ENCODE measurements around the gene DCAF8. TPM values are rescaled to one million over a fixed set of nuclear protein-coding genes. Genes with fewer than 3 reads are reported as not detected.

The DCAF8 gene
- total RNA-seq, 1 experiment from 2014 or later = 89.7 TPM

GRCh38 chr1:160207771-160208556 lies 54.4 kb downstream of the DCAF8 start:
- peaks cover 56% of the 10 kb centered on the region for H3K4me1 ChIP-seq (ENCODE audit: low read length)
- peak overlapping the region; percentile 16 for H3K4me2 ChIP-seq (ENCODE audit: low read depth, low read length, poor library complexity, severe bottlenecking)
- H3K27me3 ChIP-seq (ENCODE audit: low read length) = no peaks in the 10 kb centered on the region
- H3K9ac ChIP-seq (ENCODE audit: low read length) = no peak overlapping the region
- H3K4me3 ChIP-seq (ENCODE audit: low read length) = no peak overlapping the region
- H3K79me2 ChIP-seq (ENCODE audit: low read length) = peaks cover 48% of the 10 kb centered on the region
- peaks cover 35% of the 10 kb centered on the region; the same call in 1 of the 2 replicates for H3K36me3 ChIP-seq (ENCODE audit: insufficient read depth, low read length)
- H3K9me3 ChIP-seq (ENCODE audit: low read length) = no peaks in the 10 kb centered on the region
- peak overlapping the region; percentile 95 for H3K27ac ChIP-seq (ENCODE audit: low read length)
- H4K20me1 ChIP-seq (ENCODE audit: insufficient read depth, low read depth, low read length) = peaks cover 6% of the 10 kb centered on the region; the same call in 1 of the 2 replicates
- no peak for DNase-seq
- H3K9me2 ChIP-seq (replicated peaks; ENCODE audit: insufficient read depth, low read length) = no peaks in the 10 kb centered on the region
- no peak overlapping the region for H2AFZ ChIP-seq (ENCODE audit: low read length)

DNA sequence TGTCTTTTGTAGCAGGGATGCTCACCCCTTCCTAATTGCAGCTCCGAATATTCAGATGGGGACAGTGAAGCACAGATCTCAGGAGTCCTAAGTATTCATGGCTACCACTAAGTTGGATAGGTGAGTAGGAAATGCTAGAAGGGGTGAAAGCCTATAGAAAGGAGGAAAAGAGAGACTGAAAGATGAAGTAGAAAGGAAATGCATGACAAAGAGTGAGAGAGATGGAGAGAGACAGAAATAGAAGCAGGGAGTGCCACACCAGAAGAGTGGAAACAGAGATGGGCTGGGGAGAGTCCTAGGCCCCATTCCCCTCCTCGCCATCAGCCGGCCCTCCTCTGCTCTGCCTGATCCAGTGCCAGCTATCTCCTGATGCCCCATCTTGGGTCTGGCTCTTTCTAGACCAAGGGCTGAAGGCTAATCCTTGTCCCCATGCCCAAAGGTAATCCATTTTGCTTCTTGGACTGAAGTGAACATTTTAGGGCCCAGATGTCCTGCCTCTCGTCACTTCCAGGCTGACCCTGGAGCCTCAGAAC lies 55.2 kb downstream of the DCAF8 start:
- H3K9ac ChIP-seq (ENCODE audit: low read length) = peak overlapping the region; percentile 100; the same call in 1 of the 2 replicates
- H3K9me3 ChIP-seq (ENCODE audit: low read length) = no peaks in the 10 kb centered on the region
- no peaks in the 10 kb centered on the region for H3K27me3 ChIP-seq (ENCODE audit: low read length)
- H3K79me2 ChIP-seq (ENCODE audit: low read length) = peaks cover 48% of the 10 kb centered on the region
- peak overlapping the region; percentile 95 for H3K27ac ChIP-seq (ENCODE audit: low read length)
- peak overlapping the region; percentile 99; the same call in 1 of the 2 replicates for H3K4me3 ChIP-seq (ENCODE audit: low read length)
- no peak for DNase-seq
- H4K20me1 ChIP-seq (ENCODE audit: insufficient read depth, low read depth, low read length) = peaks cover 6% of the 10 kb centered on the region; the same call in 1 of the 2 replicates
- H3K4me2 ChIP-seq (ENCODE audit: low read depth, low read length, poor library complexity, severe bottlenecking) = peak overlapping the region; percentile 90
- peaks cover 63% of the 10 kb centered on the region for H3K4me1 ChIP-seq (ENCODE audit: low read length)
- H3K9me2 ChIP-seq (replicated peaks; ENCODE audit: insufficient read depth, low read length) = no peaks in the 10 kb centered on the region
- no peak overlapping the region for H2AFZ ChIP-seq (ENCODE audit: low read length)
- H3K36me3 ChIP-seq (ENCODE audit: insufficient read depth, low read length) = peaks cover 28% of the 10 kb centered on the region; the same call in 1 of the 2 replicates

GRCh38 chr1:160206421-160207117 lies 55.8 kb downstream of the DCAF8 start:
- Histone ChIP-seq H3K36me3 (ENCODE audit: insufficient read depth, low read length) (peaks cover 21% of the 10 kb centered on the region; the same call in 1 of the 2 replicates), H3K4me1 (ENCODE audit: low read length) (peaks cover 69% of the 10 kb centered on the region), H3K4me3 (ENCODE audit: low read length) (peak overlapping the region; percentile 99), H4K20me1 (ENCODE audit: insufficient read depth, low read depth, low read length) (0 out of 2 replicates have a peak, but pooled peaks cover 6% of the 10 kb centered on the region), H3K27me3 (ENCODE audit: low read length) (no peaks in the 10 kb centered on the region), H2AFZ (ENCODE audit: low read length) (no peak overlapping the region), H3K27ac (ENCODE audit: low read length) (peak overlapping the region; percentile 95), H3K79me2 (ENCODE audit: low read length) (peaks cover 48% of the 10 kb centered on the region), H3K9me3 (ENCODE audit: low read length) (no peaks in the 10 kb centered on the region), H3K9me2 (replicated peaks; ENCODE audit: insufficient read depth, low read length) (no peaks in the 10 kb centered on the region), H3K9ac (ENCODE audit: low read length) (peak overlapping the region; percentile 100), H3K4me2 (ENCODE audit: low read depth, low read length, poor library complexity, severe bottlenecking) (peak overlapping the region; percentile 90)
- peak; percentile 65 for DNase-seq

GRCh38 chr1:160206036-160206389 lies 56.3 kb downstream of the DCAF8 start:
- peak overlapping the region; percentile 90 for H3K4me2 ChIP-seq (ENCODE audit: low read depth, low read length, poor library complexity, severe bottlenecking)
- H2AFZ ChIP-seq (ENCODE audit: low read length) = no peak overlapping the region
- peak; percentile 78 for DNase-seq
- H3K79me2 ChIP-seq (ENCODE audit: low read length) = peaks cover 48% of the 10 kb centered on the region
- no peaks in the 10 kb centered on the region for H3K9me3 ChIP-seq (ENCODE audit: low read length)
- H3K9ac ChIP-seq (ENCODE audit: low read length) = peak overlapping the region; percentile 100
- H3K4me3 ChIP-seq (ENCODE audit: low read length) = peak overlapping the region; percentile 99
- H3K36me3 ChIP-seq (ENCODE audit: insufficient read depth, low read length) = peaks cover 18% of the 10 kb centered on the region; the same call in 1 of the 2 replicates
- peak overlapping the region; percentile 95 for H3K27ac ChIP-seq (ENCODE audit: low read length)
- 0 out of 2 replicates have a peak, but pooled peaks cover 6% of the 10 kb centered on the region for H4K20me1 ChIP-seq (ENCODE audit: insufficient read depth, low read depth, low read length)
- H3K27me3 ChIP-seq (ENCODE audit: low read length) = no peaks in the 10 kb centered on the region
- no peaks in the 10 kb centered on the region for H3K9me2 ChIP-seq (replicated peaks; ENCODE audit: insufficient read depth, low read length)
- H3K4me1 ChIP-seq (ENCODE audit: low read length) = peaks cover 74% of the 10 kb centered on the region

DNA sequence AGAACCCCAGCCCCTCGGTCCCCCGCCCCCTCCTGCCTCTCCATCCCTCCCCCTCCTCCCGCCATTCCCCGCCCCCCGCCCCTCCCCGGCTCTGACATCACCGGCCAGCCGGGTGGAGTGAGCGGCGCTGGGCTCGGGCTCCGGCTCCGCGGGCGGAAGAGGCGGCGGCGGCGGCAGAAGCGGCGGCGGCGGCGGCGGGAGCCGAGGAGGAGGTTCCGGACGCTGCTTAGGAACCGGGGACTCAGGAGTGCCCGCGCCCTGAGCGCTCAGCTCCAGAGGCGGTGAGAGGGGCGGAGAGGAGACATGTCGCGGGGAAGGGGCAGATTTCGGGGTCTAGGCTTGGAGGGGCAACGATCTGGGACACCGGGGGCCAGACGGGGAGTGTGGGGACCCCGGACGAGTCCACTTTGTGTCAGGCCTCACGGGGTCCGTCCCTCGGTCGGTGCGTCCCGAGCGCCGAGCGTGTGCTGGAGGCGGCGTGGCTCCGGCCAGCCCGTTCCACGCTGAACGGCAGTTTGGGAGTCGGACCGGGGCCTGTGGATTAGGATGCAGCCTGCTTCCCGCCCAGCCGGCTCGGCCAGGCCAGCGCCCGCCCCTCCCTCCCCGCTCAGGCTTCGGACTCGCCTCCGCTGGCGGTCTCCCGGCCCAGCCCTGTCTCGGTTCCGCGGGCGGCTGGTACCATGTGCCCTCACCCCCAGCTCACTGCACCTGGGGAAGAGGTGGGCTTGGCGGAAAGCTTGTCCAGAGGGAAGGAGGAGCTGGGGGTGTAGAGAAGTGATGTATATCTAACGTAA lies 56.9 kb downstream of the DCAF8 start, which contains the start of gene PEA15:
Gene PEA15, plus strand, starts transcription at position 143 of the 794 bp plus-strand sequence. CDS start 6,161 bp downstream, outside the sequence.
- Histone ChIP-seq H3K79me2 (ENCODE audit: low read length) (peaks cover 47% of the 10 kb centered on the region), H2AFZ (ENCODE audit: low read length) (peak within 1 kb of the TSS; percentile 28; the same call in 1 of the 2 replicates), H3K27ac (ENCODE audit: low read length) (peak within 1 kb of the TSS; percentile 95), H4K20me1 (ENCODE audit: insufficient read depth, low read depth, low read length) (0 out of 2 replicates have a peak, but pooled peaks cover 6% of the 10 kb centered on the region), H3K4me1 (ENCODE audit: low read length) (peaks cover 78% of the 10 kb centered on the region), H3K4me3 (ENCODE audit: low read length) (peak within 1 kb of the TSS; percentile 99), H3K4me2 (ENCODE audit: low read depth, low read length, poor library complexity, severe bottlenecking) (peak within 1 kb of the TSS; percentile 90), H3K9ac (ENCODE audit: low read length) (peak within 1 kb of the TSS; percentile 100), H3K36me3 (ENCODE audit: insufficient read depth, low read length) (peaks cover 18% of the 10 kb centered on the region; the same call in 1 of the 2 replicates), H3K9me3 (ENCODE audit: low read length) (no peaks in the 10 kb centered on the region), H3K9me2 (replicated peaks; ENCODE audit: insufficient read depth, low read length) (no peaks in the 10 kb centered on the region), H3K27me3 (ENCODE audit: low read length) (no peaks in the 10 kb centered on the region)
- DNase-seq = peak; percentile 92

DNA sequence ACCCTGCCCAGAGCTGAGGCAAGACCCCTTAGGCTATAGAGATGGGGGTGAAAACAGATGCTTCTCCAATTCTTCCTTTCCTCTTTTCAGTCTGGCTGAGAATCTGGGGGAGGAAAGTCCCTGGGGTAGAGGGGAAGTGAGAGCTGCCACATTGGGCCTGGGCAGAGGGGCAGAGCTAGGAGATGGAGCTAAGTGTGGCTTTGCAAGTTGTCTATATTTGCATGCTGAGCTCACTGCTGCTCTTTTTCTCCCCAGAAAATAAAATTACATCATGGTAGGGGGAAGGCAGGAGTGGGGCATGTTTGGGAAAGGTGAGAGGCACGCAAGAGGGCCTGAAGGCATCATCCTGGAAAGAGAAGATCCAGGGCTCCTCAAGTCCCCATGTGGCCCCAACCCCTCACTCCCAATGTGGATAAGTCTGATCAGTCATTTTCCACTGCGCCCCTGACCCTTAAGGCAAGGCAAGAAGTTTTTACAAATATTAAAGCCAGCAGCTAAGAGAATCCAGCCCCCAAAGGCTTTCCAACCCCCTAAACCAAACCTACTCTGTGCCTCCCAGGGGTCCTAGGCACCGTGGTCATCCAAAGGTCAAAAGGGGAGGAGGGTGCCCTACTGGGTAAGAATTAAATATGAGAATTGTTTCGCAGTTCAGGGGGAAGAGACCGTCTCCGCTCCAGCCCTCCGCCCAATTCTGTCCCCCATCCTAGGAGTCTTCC lies 57.7 kb downstream of the DCAF8 start:
- Histone ChIP-seq H3K9ac (ENCODE audit: low read length) (peak overlapping the region; percentile 81), H2AFZ (ENCODE audit: low read length) (peak overlapping the region; percentile 28; the same call in 1 of the 2 replicates), H3K4me3 (ENCODE audit: low read length) (peak overlapping the region; percentile 99), H3K4me1 (ENCODE audit: low read length) (peaks cover 74% of the 10 kb centered on the region), H3K9me2 (replicated peaks; ENCODE audit: insufficient read depth, low read length) (no peaks in the 10 kb centered on the region), H3K79me2 (ENCODE audit: low read length) (peaks cover 40% of the 10 kb centered on the region), H3K27me3 (ENCODE audit: low read length) (no peaks in the 10 kb centered on the region), H4K20me1 (ENCODE audit: insufficient read depth, low read depth, low read length) (0 out of 2 replicates have a peak, but pooled peaks cover 6% of the 10 kb centered on the region), H3K27ac (ENCODE audit: low read length) (peak overlapping the region; percentile 95), H3K4me2 (ENCODE audit: low read depth, low read length, poor library complexity, severe bottlenecking) (peak overlapping the region; percentile 90), H3K9me3 (ENCODE audit: low read length) (no peaks in the 10 kb centered on the region), H3K36me3 (ENCODE audit: insufficient read depth, low read length) (peaks cover 13% of the 10 kb centered on the region; the same call in 1 of the 2 replicates)
- peak; percentile 87 for DNase-seq

- Histone ChIP-seq H4K20me1 (ENCODE audit: insufficient read depth, low read depth, low read length) (no peaks in the 10 kb centered on the region), H2AFZ (ENCODE audit: low read length) (no peak overlapping the region), H3K79me2 (ENCODE audit: low read length) (peaks cover 5% of the 10 kb centered on the region), H3K27ac (ENCODE audit: low read length) (no peak overlapping the region), H3K4me3 (ENCODE audit: low read length) (no peak overlapping the region), H3K36me3 (ENCODE audit: insufficient read depth, low read length) (no peaks in the 10 kb centered on the region), H3K9me3 (ENCODE audit: low read length) (no peaks in the 10 kb centered on the region), H3K9me2 (replicated peaks; ENCODE audit: insufficient read depth, low read length) (no peaks in the 10 kb centered on the region), H3K9ac (ENCODE audit: low read length) (no peak overlapping the region), H3K4me2 (ENCODE audit: low read depth, low read length, poor library complexity, severe bottlenecking) (no peak overlapping the region), H3K4me1 (ENCODE audit: low read length) (peaks cover 40% of the 10 kb centered on the region), H3K27me3 (ENCODE audit: low read length) (no peaks in the 10 kb centered on the region)
- peak; percentile 38 for DNase-seq
These were observed 61.6 kb downstream of the DCAF8 start for GRCh38 chr1:160200786-160201185.
